ENCODE results near the gene ROBO1. TPM values are rescaled to one million over a fixed set of nuclear protein-coding genes. Genes with fewer than 3 reads are reported as not detected.

Gene ROBO1
- total and polyA plus RNA-seq, 2 donors (not counting 1 experiment from before 2014, with no cell fraction given) = 0.27 to 3.2 TPM

GRCh38 chr3:78977073-78977472, 790.7 kb downstream of the ROBO1 start:
- no peak overlapping the region for H3K27ac ChIP-seq (ENCODE audit: low read length in 2 of 2)
- POLR2A ChIA-PET = no interaction called here
- Mint-ChIP-seq H3K27me3 (no peaks in the 10 kb centered on the region), H3K27ac (no peak overlapping the region), H3K9me3 (ENCODE audit: insufficient read depth) (no peaks in the 10 kb centered on the region), H3K4me1 (no peaks in the 10 kb centered on the region), H3K4me3 (no peak overlapping the region)
- no peaks in the 10 kb centered on the region for H4K20me1 ChIP-seq (ENCODE audit: control insufficient read depth, insufficient read depth, low read length, poor library complexity, severe bottlenecking)
- DNase-seq = no peak
- no peaks in the 10 kb centered on the region for H3K27me3 ChIP-seq (replicated peaks in 1 of 4; ENCODE audit: control extremely low read depth in 1 of 4, control insufficient read depth in 3 of 4, insufficient read depth in 4 of 4, low read length in 3 of 4)
- H3K4me3 ChIP-seq (ENCODE audit: control extremely low read depth in 1 of 5, extremely low read depth in 1 of 5, insufficient read depth in 1 of 5, low read depth in 2 of 5, low read length in 4 of 5) = no peak overlapping the region
- H3K36me3 ChIP-seq (replicated peaks in 1 of 2; ENCODE audit: control extremely low read depth in 1 of 2, control insufficient read depth in 1 of 2, extremely low read depth in 1 of 2, insufficient read depth in 2 of 2, low read length in 1 of 2) = no peaks in the 10 kb centered on the region
- H3K4me1 ChIP-seq (ENCODE audit: control insufficient read depth in 2 of 2, insufficient read depth in 2 of 2, low read length in 2 of 2) = no peaks in the 10 kb centered on the region
- intact Hi-C loops (cut with micrococcal nuclease) = no loop called here
- no peak for TF ChIP-seq EZH2 (IDR thresholded peaks at IDR 0.05; ENCODE audit: borderline replicate concordance, insufficient read depth, low read depth, low read length, poor library complexity, severe bottlenecking)
- TF ChIP-seq, protein P1, sequence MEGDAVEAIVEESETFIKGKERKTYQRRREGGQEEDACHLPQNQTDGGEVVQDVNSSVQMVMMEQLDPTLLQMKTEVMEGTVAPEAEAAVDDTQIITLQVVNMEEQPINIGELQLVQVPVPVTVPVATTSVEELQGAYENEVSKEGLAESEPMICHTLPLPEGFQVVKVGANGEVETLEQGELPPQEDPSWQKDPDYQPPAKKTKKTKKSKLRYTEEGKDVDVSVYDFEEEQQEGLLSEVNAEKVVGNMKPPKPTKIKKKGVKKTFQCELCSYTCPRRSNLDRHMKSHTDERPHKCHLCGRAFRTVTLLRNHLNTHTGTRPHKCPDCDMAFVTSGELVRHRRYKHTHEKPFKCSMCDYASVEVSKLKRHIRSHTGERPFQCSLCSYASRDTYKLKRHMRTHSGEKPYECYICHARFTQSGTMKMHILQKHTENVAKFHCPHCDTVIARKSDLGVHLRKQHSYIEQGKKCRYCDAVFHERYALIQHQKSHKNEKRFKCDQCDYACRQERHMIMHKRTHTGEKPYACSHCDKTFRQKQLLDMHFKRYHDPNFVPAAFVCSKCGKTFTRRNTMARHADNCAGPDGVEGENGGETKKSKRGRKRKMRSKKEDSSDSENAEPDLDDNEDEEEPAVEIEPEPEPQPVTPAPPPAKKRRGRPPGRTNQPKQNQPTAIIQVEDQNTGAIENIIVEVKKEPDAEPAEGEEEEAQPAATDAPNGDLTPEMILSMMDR (IDR thresholded peaks at IDR 0.05) = no peak
- no peaks in the 10 kb centered on the region for H3K79me2 ChIP-seq (ENCODE audit: control insufficient read depth, insufficient read depth, low read length)
- no peaks in the 10 kb centered on the region for H3K9me3 ChIP-seq (ENCODE audit: control extremely low read depth in 1 of 3, control insufficient read depth in 2 of 3, insufficient read depth in 1 of 3, low read length in 2 of 3)
- no peak for ATAC-seq (ENCODE audit: low read depth)
- H3K9ac ChIP-seq (ENCODE audit: low read length) = no peak overlapping the region
- H2AFZ ChIP-seq (ENCODE audit: insufficient read depth, low read depth, low read length, poor library complexity, severe bottlenecking) = no peak overlapping the region
- H3K4me2 ChIP-seq (replicated peaks; ENCODE audit: low read depth, low read length, poor library complexity, severe bottlenecking) = no peak overlapping the region
- CTCF ChIA-PET = no interaction called here

DNA sequence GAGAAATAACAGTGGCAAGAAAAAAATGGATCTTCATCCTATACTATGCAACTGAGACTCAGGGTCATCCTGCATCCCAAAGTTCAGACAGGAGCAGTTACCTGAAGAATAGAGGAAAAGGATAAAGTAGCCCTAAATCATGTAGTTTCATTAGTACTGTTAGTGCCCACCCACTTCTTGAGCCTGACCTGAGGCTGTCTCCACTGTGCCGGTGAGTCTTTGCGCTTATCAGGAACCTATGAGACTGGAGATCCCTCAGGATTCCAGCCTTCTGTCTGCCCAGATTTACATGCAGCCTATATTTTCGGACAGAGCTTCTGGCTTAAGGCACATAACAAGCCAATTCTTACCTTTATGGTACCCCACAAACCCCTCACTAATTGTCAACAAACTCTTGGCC, 791.6 kb downstream of the ROBO1 start:
- no peaks in the 10 kb centered on the region for H3K36me3 ChIP-seq (replicated peaks in 1 of 2; ENCODE audit: control extremely low read depth in 1 of 2, control insufficient read depth in 1 of 2, extremely low read depth in 1 of 2, insufficient read depth in 2 of 2, low read length in 1 of 2)
- TF ChIP-seq, protein P1 (IDR thresholded peaks at IDR 0.05) = no peak
- TF ChIP-seq EZH2 (IDR thresholded peaks at IDR 0.05; ENCODE audit: borderline replicate concordance, insufficient read depth, low read depth, low read length, poor library complexity, severe bottlenecking) = no peak
- H3K4me3 Mint-ChIP-seq = no peak overlapping the region
- H2AFZ ChIP-seq (ENCODE audit: insufficient read depth, low read depth, low read length, poor library complexity, severe bottlenecking) = no peak overlapping the region
- H3K79me2 ChIP-seq (ENCODE audit: control insufficient read depth, insufficient read depth, low read length) = no peaks in the 10 kb centered on the region
- no peaks in the 10 kb centered on the region for H3K9me3 Mint-ChIP-seq (ENCODE audit: insufficient read depth)
- H3K9me3 ChIP-seq (ENCODE audit: control extremely low read depth in 1 of 3, control insufficient read depth in 2 of 3, insufficient read depth in 1 of 3, low read length in 2 of 3) = no peaks in the 10 kb centered on the region
- H4K20me1 ChIP-seq (ENCODE audit: control insufficient read depth, insufficient read depth, low read length, poor library complexity, severe bottlenecking) = no peaks in the 10 kb centered on the region
- no peak overlapping the region for H3K27ac ChIP-seq (ENCODE audit: low read length in 2 of 2)
- intact Hi-C loops (cut with micrococcal nuclease) = no loop called here
- H3K27me3 ChIP-seq (replicated peaks in 1 of 4; ENCODE audit: control extremely low read depth in 1 of 4, control insufficient read depth in 3 of 4, insufficient read depth in 4 of 4, low read length in 3 of 4) = no peaks in the 10 kb centered on the region
- H3K4me3 ChIP-seq (ENCODE audit: control extremely low read depth in 1 of 5, extremely low read depth in 1 of 5, insufficient read depth in 1 of 5, low read depth in 2 of 5, low read length in 4 of 5) = no peak overlapping the region
- no peak overlapping the region for H3K9ac ChIP-seq (ENCODE audit: low read length)
- no peaks in the 10 kb centered on the region for H3K27me3 Mint-ChIP-seq
- 90% methylated on average over 3 of the region's 3 CpGs for WGBS (ENCODE audit: insufficient coverage)
- CTCF ChIA-PET = no interaction called here
- no peaks in the 10 kb centered on the region for H3K4me1 ChIP-seq (ENCODE audit: control insufficient read depth in 2 of 2, insufficient read depth in 2 of 2, low read length in 2 of 2)
- H3K27ac Mint-ChIP-seq = no peak overlapping the region
- no peak for ATAC-seq (ENCODE audit: low read depth)
- H3K4me2 ChIP-seq (replicated peaks; ENCODE audit: low read depth, low read length, poor library complexity, severe bottlenecking) = no peak overlapping the region
- POLR2A ChIA-PET = no interaction called here
- H3K4me1 Mint-ChIP-seq = no peaks in the 10 kb centered on the region
- no peak for DNase-seq

Measured in B cell (primary cell).